HPDE6-E6E7 (cell line): ENCODE data around the gene ALG9.
"Not testable (repeated sequence)": the region's sequence is repeated elsewhere in the genome, so short reads cannot be mapped to it uniquely, and the experiment has no call there.

ENCODE experiments used
- DNase-seq: peaks from one replicate; pipeline ENCODE4 v3.0.0; 2011; ENCODE audit warnings: missing footprints; ENCODE audit errors: extremely low spot score

The ALG9 gene

DNA sequence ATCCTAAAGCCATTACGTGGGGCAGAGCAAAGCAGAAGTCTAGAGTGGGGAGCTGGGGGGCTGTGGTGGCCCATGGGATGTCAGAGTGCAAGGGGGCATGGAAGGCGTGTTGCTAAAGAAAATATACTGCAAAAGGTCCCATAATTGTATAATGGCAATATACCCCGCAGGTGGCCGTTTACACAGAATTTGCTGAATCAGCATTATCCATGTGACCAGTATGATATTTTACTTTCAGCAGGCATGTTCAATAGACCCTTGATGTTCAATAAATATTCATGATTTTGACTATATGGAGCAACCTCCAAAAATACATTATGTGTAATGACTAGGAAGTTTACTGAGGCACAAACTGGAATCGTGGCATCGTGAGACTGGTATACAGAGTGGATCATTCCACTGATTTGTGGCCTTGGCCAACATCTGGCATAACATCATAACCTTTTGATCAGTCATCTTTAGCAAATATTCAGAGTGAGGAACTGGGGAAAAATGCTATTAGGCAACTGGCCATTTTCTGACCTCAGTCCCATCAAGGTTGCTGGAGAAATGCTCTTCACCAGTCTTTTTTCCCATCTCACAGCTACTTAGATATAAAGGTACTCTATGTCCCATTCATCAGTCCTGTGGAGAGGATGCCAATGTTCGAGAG is 75.9 kb downstream of the ALG9 start:
- DNase-seq = no peak

DNA sequence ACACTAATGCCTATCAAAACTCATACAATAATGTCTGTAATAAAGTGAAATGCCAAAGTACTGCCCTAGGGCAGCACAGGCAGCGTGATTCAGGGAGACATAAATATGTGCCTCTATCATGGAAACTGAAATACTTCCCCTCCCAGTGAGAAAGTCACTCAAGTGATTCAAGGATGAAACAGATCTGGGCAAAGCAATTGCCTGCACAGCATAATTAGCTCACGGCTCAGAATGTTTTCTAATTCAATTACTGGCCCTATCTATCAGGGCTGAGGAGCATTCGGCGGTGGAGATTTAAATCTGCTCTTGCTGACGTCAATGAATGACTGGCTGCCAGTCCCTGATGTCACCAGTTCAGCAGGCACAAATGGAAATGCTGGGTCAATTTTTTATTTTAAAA is 77.5 kb downstream of the ALG9 start:
- DNase-seq = peak; percentile 21

- DNase-seq = no peak
Observed at GRCh38 chr11:111792955-111793500, 78.4 kb downstream of the ALG9 start.

DNA sequence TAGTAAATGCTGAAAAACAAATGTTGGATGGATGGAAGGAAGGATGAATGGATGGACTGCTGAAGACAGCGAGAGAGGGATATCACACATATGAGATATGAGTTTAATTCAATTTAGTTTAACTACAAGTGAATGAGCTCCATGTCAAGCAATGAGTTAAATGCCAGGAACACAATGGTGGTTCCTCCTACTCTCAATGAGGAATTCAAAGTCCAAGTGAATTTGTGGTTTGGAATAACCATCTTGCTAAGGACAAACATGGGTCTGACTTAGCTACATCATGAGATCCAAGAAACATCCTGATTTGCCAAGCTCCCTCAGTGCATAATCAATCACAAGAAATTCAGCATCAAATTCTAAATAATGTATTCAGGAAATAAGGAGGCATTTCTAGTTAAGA is 79.1 kb downstream of the ALG9 start:
- DNase-seq = no peak

DNA sequence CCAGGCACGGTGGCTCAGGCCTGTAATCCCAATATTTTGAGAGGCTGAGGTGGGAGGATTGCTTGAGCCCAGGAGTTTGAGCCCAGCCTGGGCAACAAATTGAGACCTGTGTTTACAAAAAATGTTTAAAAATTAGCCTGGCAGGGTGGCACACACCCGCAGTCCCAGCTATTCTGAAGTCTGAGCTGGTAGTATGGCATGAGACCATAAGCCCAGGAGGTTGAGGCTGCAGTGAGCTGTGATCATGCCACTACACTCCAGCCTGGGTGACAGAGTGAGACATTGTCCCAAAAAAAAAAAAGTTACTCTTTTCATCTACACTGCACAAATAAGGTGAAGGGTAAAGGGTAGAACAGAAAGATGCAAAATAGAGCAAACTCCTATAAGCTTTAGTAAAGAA is 82.9 kb downstream of the ALG9 start:
- no peak for DNase-seq

GRCh38 chr11:111788051-111788450 is 83.3 kb downstream of the ALG9 start:
- no peak for DNase-seq

- no peak for DNase-seq
Observed at GRCh38 chr11:111785886-111786412, 85.4 kb downstream of the ALG9 start.

DNA sequence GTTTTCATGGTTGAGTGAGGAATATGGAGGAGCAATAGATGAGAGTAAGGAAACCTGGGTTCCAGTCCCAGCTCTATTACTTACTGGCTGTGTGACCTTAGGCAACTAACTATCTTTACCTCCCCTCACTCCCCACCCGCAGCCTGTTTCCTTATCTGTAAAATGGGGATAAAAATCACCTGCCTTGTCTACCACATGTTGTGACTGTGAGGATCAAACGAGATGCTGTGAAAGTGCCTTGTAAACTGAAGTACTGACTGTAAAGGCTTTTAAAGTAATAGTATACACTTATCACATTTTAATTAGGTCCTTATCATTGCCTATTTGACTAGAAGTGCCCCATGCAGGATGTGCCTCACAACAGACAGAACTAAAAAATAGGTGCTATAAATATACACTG is 86.3 kb downstream of the ALG9 start:
- no peak for DNase-seq

GRCh38 chr11:111784311-111784710 is 87.1 kb downstream of the ALG9 start:
- not testable (repeated sequence) for DNase-seq

DNA sequence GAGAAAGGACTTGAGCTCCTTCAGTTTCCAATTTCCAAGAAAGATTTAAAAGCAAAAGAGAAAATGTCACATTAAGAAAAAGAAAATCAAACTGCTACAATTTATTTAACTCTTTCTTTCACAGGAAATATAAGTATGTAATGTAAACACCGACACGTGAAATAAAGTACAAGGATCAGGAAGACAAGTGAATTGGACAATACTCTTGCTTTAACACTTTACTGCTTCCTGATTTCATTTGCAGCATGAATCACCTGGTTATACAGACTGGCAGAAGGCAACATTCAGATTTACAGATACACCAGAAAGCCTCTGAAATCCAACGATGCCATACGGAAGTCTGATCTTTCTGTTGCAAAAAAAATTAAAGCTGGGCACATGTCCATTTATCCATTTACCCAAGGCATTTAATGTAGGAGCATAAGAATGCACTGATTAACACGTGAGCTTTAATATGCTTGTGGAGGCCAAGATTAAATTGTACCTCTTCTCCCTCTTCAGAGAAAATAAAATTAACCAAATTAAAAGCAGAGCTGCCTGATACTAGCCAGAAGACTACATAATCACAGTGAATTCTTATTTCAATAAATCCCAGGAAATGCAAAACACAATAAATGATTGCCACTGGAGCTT is 89.2 kb downstream of the ALG9 start:
- no peak for DNase-seq

GRCh38 chr11:111779118-111779517 is 92.3 kb downstream of the ALG9 start:
- no peak for DNase-seq

DNA sequence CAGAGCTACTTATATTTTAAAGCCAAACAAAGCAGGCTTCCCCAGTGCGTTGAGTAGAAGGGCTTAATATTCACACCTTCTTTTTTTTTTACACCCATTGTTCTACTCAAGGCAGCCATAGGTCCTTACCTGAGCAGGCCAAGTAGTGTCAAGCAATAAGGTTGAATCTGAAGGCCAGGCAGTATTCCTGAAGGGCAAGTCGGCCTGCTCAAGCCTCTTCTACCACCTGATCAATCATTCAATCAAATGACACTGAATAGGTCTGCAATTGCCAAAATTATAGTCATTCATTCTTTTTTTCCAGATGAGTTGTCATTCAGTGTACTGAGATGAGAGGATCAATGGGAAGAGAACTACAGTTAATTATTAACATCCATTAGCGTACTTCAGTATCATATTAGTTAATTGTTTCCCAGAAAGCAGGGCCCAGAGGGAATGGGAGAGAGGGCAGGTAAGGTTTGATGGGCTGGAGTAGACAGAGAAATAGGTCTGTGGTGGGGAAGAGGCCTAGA is 93.3 kb downstream of the ALG9 start:
- DNase-seq = no peak

DNA sequence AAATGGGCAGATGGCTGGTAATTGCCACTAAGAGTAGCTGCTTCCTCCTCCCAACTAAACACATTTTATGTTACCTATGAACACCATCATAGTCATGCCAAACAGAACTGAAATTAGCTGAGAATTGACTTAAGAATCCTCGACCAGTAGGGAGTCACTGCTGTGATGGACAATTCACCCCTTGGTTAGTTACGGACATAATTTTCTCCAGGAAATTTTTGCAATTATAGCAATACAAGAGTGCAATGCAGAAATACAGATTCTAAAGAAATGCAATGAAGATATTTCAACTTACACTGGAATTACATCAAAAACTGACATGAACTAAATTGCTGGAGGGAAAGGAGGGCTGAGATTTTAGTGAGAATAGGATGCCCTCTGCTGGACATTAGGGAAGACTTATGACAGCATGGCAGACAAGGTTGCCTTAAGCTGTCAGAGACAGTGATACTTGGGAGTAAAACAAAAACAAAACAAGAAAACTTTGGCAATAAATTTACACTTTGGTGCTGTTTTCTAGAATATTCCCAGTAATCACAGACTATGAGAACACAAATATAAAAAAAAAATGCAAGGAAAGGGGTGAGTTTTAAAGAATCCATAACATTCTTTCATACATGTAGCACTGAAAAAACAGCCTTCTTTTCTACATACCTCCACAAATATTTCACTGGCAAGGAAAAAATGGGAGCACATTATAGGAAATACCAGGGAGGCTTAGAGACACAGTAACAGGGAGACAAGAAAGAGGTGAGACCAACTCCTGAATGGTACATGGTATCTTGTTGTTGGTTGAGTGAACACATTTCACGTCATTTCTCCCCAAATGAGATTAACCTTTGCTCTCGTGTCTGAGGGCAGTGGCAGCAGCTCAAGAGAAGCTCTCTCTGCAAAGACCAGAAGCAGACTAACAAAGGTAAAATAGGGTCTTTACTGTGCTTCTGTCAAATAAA is 94.0 kb downstream of the ALG9 start:
- DNase-seq = peak; percentile 44

DNA sequence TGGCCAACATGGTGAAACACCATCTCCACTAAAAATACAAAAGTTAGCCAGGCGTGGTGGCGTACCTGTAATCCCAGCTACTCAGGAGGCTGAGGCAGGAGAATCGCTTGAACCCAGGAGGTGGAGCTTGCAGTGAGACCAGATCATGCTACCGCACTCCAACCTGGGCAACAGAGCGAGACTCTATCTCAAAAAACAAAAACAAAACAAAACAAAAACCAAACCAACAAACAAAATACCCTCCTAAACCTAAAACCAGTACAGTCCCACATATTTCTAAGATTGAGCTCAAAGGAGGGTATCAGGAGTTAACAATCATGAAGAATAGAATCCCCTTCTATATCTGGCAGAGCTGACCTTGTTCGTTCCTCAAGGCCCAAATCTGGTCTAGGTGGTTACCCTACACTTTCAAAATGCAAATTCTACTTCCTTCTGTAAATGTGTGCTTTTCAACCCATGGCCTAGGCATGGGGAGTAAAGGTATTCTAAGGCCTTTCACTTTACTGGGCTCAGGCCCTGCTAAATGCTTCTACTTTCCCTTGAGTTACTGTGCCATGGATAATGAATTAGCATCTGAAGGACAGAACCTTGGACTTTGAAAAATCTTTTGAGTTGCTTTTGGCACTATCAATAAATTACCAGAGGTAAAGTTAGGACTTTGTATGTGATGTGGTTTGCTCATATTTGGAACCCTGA is 94.8 kb downstream of the ALG9 start:
- no peak for DNase-seq

DNA sequence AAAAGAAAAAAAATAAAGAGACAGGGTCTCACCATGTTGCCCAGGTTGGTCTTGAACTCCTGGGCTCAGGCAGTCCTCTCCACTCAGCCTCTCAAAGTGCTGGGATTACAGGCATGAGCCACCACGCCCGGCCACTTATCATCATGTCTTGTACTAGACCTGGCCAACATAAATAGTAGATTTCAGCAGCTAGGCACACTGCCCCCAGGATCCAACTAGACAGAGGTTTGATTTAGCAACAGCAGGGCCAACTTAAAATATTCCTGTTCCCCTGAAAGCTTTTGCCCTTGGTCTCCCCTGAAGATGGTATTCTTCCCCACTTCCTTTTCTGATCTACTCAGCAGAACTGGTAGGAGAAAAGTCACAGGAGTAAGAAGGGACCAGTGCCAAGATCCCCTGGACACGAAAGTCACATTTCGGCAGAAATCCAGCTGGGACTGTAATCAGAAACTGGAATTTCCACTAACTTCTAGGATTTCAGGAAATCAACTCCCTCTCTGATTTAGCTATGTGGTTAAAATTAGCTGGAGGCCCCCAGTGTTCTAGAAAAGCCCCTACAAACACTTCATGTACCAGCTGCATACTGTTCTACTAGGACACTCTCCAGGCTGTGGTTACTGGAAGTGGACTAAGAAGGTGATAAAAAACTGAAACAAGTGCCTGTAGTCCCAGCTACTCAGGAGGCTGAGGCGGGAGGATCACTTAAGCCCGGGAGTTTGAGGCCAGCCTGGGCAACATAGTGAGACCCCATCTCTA is 96.2 kb downstream of the ALG9 start:
- no peak for DNase-seq

- no peak for DNase-seq
Observed at GRCh38 chr11:111772535-111772934, 98.8 kb downstream of the ALG9 start.

- not testable (repeated sequence) for DNase-seq
Observed at GRCh38 chr11:111771205-111771604, 100.2 kb downstream of the ALG9 start.

DNA sequence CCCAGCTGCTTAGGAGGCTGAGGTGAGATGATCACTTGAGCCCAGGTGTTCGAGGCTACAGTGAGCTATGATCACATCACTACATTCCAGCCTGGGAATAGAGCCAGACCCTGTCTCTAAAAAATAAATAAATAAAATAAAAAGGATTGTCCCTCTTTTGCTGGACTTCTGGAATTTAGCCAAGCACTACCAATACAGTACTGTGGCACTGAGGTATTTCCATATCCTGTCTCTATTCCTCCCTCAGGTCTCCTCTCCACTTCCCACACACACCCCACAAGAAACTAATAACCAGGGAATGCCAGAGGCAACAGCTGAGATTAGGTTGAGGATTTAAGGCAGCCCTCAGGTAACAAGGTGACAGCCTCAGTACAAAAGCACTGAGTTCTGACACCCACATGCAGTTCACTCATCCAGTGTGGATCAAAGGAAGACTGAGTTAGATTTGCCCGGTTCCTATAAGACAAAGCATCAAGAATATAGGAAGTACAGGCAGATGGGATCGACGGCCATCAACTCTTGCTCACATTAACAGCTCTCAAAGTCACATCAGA is 100.7 kb downstream of the ALG9 start:
- DNase-seq = no peak

DNA sequence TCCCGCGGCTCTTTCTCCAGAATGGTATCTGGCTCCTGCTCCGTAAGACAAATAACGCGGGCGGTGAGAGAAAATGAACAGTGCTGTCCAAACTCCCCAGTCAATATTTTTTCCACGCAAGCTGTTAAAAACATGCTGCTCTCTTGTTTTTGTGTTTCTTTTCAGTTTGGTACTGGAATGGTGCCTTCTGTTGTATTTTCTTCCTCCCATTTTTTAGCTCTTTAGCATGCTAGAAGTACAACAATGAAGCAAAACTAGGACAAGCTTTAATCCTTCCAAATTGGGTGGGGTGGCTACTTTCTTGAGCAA is 104.6 kb downstream of the ALG9 start:
- DNase-seq = no peak
